SKM-1 (cell line): Measurements from ENCODE around the gene NTN1.

ENCODE experiments used
- DNase-seq: peaks from one replicate; lab custom pipeline; 2025; ENCODE audit not compliant: unreplicated experiment; lab: John Stamatoyannopoulos, UW

NTN1 gene

DNA sequence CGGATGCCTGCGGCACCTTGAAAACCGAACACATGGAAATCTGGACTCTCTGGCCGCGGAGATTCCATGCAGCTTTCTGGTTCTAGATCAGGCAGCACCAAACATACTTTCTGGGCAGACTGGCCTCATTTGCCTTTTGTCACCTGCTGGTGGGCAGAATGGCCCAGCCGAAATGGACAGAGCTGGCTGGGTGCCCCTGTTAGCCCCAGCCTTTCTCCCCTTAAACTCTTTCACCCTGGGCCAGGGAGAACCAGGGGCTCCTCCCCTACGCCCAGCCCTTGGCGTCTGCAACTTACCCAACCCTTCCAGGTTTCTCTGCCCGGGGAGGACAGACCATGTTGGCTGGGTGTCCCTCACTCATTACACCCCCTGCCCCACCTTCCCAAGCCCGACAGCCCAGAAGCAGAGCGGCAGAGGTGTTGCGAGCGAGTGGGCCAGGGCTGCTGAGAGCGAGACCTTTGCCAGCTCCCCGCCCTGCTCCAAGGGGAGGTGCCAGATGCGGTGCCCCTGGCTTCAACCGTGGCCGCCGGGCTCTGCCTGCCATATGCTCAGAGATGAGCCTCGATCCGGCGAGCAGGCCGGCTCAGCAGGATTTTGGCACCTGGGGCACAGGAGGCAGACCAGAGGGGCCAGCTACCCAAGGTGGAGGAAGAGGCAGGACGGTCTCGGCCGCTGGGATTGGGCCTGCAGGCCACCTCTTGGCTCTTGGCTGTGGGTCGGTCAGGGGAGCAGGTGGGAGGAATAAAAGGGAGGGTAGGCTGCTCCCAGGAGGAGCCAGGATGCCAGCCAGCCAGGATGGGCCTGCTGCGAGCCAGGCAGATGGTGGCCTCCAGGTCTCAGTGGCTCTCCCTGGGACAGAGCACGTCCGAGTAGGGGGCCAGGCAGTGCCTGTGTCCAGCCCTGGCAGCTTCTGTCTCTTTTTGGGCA is 191.3 kb downstream of the NTN1 start:
- DNase-seq = no peak

DNA sequence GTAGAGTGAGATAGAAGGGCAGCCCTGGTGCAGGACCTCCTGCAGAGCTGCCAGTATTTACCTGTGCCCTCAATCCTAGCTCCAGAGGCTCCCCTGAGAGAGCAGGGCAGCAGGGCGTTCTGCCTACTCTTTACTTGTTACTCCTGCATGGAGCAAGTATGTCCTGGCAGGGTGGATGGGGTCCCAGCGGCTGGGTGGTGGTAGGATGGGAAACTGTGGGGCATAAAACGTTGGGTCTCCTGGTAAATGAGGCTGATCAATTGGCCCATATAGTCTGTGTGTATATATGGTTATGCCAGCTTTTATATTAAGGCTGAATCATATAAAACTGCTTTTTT is 192.0 kb downstream of the NTN1 start:
- DNase-seq = no peak

DNA sequence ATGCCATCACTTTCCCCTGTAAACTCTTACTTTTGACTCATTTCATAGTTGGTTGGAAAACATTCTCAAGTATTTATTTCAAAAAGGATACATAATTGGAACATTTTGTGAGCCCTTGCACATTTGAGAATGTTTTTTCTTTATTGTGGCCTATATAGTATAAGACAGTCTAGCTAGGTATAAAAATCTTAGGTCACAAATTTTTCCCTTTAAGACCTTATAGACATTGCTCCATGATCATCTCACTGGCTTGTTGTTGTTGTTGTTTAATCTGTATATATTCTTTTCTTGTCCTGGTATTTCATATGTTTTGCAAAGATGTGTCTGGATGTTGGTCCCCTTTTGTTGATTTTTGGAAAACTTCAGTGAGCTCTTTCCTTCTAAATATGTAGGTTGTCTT is 194.2 kb downstream of the NTN1 start:
- DNase-seq = no peak

DNA sequence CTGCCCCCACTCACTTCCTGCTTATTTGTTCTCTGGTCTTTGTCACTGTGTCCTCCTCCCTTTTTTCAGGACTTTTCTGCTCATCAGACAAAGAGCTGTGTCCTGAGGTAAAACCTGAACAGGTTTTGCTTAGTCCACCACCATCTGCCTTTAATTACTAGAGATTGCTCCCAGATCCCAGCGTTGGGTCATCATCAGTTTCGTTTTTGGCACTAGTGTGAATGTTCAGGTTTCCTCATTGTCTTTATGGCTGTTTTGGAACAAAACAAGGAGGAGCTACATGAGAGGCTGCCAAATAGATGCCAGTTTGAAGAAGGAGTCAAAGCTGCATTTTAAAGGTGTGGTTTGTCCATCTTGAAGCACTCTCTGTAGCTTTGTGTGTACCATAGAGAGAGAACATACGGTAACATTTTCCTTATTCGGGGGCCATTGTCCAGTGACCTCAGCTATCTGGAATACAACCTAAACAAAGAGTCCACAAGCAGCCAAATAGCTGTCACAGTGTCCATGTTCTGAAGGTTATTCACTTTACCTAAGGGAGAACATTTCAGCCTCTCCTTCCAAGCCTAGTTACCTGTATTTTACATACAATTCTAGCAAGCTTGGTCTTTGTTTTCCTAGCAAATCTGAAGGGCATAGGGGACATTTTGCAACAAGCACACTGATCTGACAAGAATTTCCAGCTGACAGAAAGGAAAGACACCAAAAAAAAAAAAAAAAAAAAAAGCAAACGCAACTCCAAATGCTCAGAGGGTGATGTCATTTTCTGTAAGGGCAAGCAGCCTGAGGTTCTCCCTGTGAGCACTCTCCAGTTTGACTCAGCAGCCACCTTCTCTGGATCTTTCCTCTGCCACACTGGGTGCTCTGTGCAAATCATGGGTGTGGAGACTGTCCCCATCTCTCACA is 196.1 kb downstream of the NTN1 start:
- no peak for DNase-seq

DNA sequence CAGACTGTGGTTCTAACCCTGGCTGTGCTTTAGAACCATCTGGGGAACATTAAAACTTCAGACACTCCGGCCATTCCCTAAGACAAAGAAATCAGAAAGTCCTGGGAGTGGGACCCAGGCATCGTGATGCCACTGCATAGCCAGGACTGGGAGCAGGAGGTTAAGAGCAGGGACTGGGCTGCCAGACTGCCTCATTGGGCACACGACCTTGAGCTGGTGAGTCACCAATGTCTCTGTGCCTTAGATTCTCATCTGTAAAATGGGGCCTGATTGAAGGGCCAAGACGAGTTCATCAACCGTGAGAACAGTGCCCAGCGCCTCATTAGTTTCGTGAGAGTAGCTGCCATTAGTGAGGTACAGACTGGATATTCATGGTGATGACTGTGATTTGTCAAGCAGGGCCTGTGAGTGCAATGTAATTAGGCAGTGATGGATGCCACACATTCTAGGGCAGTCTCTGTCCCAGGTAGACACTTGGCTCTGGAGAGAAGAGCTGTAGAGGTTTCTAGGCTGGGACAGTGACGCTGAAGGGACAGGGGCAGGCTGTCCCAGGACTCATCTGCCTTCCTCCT is 196.8 kb downstream of the NTN1 start:
- DNase-seq = no peak

DNA sequence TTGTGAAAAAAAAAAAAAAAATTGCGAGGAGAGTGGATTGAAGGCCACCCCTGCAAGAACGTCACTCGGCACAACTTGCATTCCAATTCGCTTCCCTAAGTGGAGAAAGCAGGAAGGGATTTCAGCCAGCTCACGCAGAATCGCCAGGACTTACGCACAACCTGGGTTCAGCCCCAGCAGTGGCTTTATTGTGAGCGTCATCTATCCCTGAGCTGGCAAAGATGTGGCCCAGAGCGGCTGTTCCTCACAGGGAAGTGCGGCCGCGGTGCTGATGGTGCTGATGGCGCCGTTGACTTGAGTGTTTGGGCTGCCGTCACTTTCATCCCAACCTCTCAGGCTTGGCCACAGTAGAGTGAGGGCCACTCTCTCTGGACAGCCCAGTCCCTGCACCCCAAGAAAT is 197.6 kb downstream of the NTN1 start:
- no peak for DNase-seq

DNA sequence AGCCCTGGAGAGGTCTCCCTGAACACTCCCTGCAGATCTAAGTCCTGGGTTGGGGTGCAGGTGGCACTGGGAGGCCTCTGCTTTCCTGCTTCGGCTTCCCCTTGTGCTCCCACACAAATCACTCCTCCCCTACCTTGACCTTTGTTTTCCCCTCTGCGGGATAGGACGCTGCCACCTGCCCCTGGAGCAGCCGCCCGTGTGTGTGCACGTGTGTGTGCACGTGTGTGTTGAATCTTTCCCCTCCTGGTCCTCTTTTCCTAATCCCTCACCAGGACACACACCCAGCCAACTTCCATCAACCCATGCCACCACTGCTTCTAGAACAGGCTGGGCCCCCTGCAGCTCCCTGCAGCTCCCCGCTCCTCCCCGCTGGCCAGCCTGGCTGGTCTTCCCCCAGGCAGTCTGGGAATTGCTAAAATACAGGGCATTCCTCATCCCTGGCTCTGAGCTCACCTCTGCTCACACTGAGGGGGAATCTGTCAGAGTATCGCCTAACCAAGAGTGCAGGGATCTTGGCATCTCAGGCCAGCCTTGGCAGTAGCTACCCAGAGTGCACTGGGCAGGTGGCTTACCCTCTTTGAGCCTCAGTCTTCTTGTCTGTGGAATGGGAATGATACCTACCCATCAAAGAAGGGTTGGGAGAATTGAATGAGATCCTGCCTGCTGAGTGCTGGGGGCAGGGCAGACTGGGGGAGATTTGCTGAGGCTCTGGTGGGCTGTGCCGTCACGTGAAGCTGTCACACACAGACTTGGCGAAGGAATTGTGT is 198.5 kb downstream of the NTN1 start:
- DNase-seq = no peak

DNA sequence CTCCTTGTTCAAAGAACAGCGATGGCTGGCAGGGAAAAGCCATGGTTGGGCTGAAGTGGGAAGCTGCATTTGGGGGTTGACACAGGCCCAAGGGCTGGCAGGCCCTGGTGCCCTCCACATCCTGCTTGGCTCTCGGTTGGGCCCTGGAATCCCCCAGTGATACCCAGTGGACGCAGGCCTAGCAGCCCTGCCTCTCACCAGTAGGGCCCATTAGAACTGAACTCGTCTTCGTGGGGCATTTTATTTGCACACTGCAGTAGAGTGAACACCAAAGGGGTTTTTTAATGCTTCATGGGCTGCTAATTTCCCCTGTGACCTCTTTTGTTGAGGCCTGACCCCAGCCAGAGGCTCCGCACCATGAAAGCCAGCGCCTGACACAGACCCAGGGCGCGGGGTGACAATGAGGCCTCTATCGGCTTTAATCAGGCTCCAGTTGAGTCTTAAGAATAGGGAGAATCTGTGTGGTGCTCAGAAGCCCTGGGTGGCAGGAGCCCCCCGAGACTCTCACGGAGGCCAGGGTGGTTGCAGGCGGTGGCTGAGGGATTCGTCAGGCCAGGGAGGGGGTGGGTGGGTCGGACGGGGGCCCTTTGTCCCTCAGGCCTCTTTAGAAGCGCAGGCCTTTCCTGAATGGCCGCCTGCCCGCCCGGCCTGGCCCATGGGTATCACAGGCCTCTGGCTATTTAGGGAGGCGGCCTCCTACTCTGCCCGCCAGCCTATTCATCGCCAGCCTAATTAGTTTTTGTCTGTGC is 199.3 kb downstream of the NTN1 start:
- no peak for DNase-seq

DNA sequence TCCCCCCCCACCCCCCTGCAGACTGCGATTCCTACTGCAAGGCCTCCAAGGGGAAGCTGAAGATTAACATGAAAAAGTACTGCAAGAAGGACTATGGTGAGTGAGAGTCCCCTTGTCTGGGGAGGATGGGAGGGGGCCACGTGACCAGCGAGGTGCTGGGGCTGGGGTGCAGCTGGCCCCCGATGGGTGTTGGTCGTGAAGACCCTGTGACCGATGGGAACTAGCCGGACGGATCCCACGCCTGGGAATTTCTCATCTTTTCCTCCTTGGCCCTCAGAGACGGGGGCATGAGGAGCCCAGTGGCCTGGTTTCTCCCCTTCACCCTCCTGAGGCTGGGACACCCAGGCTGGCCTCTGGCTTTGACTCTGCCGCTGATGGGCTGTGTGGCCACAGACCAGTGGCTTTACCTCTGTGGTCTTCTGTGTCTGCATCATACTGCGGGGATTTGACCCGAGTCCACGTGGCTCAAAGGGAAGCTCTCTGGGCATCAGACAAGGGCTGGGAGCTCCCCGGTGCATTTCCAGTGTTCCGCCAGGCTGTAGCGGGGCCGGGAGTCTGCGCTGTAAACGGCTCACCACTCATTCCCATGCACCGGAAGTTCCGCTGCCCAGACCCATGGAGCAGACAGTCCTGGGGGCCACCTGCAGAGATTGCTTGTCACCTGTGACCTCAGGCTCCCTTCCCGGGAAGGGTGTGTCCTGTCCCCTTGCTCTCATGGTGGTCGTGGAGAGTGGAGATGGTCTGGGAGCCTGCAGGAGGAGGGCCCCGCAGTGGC is 200.0 kb downstream of the NTN1 start:
- DNase-seq = no peak

DNA sequence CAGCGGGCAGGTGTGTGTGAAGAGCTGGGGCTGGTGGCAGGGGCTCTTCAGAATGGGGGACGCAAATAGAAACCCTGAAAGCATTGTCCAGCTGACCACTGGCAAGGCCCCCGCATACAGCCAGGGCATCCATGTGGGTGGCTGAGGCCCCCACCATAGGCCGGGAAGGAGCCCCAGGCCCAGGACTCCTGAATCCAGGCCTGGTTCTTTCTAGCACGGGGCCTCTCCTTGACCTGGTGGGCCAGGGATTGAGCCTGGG is 200.5 kb downstream of the NTN1 start:
- DNase-seq = no peak

DNA sequence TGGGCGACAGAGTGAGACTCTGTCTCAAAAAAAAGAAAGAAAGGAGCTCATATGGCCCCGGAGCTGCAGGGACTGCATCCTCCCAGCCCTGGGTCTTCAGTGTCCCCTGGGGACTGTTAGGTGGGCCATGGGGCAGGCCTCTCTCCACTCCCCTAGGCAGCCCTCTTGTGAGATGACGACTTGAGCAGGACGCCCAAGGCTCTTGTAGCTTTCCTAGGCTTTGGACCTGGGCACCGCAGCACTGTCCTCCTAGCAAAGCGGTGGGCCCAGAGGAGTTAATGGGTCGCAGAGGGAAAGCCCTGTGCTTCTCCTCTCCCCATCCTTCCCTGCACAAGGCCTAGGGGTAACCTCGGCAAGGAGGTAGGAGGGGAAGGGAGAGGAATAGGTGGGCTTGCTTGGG is 202.2 kb downstream of the NTN1 start:
- DNase-seq = no peak

DNA sequence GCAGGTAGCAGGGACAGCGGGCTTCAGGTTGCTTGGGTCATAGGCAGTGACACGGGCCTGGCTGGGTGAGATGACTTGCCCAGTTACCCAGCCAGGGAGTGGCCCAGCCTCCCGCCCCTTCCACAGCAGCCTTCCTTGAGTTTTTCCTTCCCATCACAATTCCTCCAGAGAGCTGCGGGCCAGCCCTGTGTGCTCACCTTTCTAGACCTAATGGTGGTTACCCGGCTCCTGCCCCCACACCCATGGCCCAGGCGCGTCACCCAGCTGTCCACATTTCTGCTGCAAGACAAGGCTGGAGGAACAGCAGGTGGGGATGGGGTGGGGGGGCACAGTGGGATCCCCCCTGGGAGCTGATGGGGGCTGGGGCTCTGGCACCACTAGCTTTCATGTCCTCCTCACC is 203.2 kb downstream of the NTN1 start:
- no peak for DNase-seq

DNA sequence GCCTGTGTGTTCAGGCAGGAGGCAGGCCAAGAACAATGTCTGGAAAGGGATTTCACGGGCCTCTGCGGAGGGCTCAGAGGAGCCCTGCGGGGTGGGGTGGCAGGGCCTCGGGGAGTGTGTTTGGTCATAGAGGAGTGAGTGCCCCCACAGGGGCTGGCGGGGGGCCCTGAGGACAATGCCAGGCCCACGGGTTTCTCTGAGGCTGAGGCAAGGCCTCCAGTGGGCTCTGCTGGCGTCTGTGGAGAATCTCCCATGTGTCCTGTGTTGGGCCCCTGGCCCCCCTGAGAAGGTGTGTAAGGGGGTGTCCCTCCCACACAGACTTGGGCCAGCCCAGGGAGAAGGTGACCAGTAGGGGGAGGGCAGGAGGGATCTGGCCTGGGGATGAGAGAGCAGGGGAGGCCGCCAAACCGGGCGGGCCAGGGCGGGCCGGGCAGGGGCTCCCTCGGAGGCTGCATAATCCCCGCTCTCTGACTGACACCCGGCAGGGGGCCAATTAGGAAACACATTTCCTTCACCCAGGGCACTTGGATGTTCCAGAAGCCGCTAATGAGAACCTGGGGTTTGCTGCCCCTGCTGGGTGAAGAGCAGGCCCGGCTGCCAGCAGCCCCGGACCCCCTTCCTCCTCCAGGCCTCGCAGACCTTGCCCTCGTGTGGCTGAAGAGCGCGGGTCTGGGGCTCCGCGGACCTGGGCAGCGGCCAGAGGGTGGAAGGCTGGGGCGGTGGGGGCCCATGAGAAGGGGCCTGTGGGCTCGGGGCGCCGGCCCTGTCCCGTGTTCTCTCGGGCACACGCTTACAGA is 204.2 kb downstream of the NTN1 start:
- DNase-seq = no peak

DNA sequence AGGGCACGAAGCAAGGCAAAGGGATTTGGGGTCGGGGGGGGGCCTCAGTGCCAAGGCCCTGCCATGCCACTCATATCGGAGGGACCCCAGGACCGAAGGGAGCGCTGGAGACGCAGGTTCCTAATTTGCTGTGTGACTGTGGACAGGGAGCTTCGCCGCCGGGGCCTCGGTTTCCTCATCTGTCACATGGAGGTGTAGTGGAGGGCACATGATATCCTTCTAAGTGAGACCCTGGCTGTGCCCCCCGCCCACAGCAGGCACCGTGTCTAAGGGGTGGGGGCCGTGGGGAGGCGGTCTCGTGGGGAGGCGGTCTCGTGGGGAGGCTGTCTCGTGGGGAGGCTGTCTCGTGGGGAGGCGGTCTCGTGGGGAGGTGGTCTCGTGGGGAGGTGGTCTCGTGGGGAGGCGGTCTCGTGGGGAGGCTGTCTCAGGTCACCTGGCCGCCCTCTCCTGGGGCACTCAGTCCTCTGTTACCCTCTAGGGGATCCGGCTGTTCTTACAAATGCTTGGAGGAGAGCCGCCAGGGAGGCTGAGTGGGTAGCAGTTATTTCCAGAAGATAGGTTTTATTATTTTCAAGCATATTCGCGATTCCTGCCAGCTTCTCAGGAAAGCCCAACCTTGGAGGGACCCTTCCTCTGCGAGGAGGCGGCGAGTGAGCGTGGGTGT is 205.0 kb downstream of the NTN1 start:
- DNase-seq = no peak

DNA sequence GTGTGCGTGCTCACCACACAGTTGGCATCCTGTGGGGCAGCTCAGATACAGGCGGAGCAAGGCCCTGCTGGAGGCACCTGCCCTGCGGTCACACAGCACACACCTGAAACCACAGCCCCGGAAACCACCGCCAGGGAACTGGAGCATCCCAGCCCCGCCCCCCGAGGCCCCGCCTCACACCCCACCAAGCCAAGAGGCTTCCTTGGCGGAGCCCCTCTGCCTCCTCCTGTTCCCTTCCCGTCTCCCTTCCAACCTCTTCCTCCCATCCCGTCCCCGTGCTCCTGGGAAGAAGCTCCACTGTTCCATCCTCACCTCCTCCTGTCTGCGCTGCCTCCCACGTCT is 205.5 kb downstream of the NTN1 start:
- DNase-seq = no peak

DNA sequence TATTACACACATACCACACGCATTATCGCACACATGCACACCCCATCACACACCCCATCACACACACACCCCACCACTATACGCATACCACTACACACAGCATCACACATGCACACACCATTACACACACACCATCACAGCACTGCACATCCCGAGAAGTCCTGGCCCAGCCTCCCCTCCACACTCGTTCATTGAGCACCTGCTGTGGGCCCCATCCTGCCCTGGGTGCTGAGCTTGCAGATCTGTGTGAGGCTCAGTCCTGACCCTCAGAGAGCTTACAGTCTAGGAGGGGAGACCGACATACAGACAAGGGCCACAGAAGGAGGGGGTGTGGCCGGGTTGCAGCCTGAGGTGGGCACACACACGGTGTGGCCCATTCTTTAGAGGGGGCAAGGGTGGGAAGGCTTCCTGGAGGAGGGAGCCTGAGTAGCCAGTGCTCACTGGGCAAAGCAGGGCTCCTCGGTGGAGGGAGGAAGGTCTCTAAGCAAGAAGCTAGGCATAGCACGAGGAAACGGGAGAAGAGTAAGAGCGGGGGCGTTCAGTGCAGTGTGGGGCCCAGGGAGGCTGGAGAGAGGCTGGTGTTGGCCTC is 206.6 kb downstream of the NTN1 start:
- no peak for DNase-seq

DNA sequence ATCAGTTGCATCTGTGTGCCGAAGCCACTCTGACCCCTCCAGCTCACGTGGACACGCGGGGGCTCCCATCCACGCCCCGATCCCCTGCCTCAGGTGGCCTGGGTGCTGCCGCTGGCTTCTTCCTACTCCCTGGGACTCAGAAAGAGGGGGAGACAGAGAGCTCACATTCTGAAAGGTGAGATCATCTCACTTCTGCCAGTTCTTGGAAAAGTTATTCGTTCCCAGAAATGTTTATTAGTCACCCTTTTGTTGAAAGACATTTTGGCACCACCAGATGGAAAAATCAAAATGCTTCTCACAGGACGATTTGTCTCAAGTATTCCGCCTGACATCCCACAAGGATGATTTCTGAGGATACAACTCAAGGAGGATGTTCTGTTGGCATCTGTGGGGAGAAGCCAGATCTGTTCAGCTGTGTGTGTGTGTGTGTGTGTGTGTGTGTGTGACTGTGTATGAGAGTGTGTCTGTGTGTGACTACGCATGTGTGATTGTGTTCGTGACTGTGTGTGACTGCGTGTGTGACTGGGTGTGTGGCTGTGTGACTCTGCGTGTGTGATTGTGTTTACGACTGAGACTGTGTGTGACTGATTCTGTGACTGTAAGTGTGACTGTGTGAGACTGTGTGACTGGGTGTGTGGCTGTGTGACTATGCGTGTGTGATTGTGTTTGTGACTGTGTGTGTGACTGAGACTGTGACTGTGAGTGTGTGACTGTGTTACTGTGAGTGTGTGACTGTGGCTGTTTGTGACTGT is 207.3 kb downstream of the NTN1 start:
- DNase-seq = no peak
